Lung (tissue), 12 donors: ENCODE measurements around the gene PLEKHG4. TPM values are rescaled to one million over a fixed set of nuclear protein-coding genes. Genes with fewer than 3 reads are reported as not detected.

ENCODE experiments used
- ATAC-seq: fragments of 200-7000 bp; cut with Tn5 transposase; one replicate; pipeline ENCODE4 v1.9.1; 2020; ENCODE audit warnings: moderate number of reproducible peaks; ENCODE audit not compliant: insufficient read depth, low FRiP score
- DNase-seq, 3 donors: peaks; one replicate each; pipeline ENCODE4 v3.0.0-alpha.2; 2013 to 2017
- H3K27ac ChIP-seq, 2 donors: one replicate each; pipeline ENCODE4 v1.5.1; 2013; ENCODE audit warnings: mild to moderate bottlenecking in 2 of 2, moderate library complexity in 2 of 2, control low read depth in 1 of 2, inconsistent platforms in 1 of 2, low read depth in 1 of 2, low read length in 1 of 2
- H3K27me3 ChIP-seq, 3 donors: one replicate each; pipeline ENCODE4 v1.5.1; 2013; ENCODE audit warnings: low read length in 2 of 3; ENCODE audit not compliant: control insufficient read depth in 3 of 3, insufficient read depth in 3 of 3
- H3K36me3 ChIP-seq, 4 donors: one replicate each; pipeline ENCODE4 v1.5.1; 2013; ENCODE audit warnings: low read length in 4 of 4, mild to moderate bottlenecking in 1 of 4, moderate library complexity in 1 of 4; ENCODE audit not compliant: control insufficient read depth in 4 of 4, insufficient read depth in 4 of 4
- H3K4me1 ChIP-seq, 5 donors: one replicate each; pipeline ENCODE4 v1.5.1; 2013; ENCODE audit warnings: low read length in 5 of 5, mild to moderate bottlenecking in 2 of 5, moderate library complexity in 1 of 5; ENCODE audit not compliant: control insufficient read depth in 5 of 5, insufficient read depth in 5 of 5
- H3K4me3 ChIP-seq: one replicate; pipeline ENCODE4 v1.5.1; 2013; ENCODE audit warnings: mild to moderate bottlenecking, control low read depth, moderate library complexity
- H3K9ac ChIP-seq, 2 donors: one replicate each; pipeline ENCODE4 v1.5.1; 2013; ENCODE audit warnings: low read length in 2 of 2, control low read depth in 1 of 2; ENCODE audit not compliant: insufficient read depth in 1 of 2
- H3K9me3 ChIP-seq, 4 donors: one replicate each; pipeline ENCODE4 v1.5.1; 2013; ENCODE audit warnings: low read length in 3 of 4, mild to moderate bottlenecking in 1 of 4, moderate library complexity in 1 of 4; ENCODE audit not compliant: control insufficient read depth in 4 of 4, insufficient read depth in 3 of 4
- WGBS, 2 donors: extraction: QIAGEN DNeasy Blood & Tissue Kit; methylation state at CpG; one replicate each; pipeline ENCODE4 v1.1.7; 2013; 5-methylcytosine and 5-hydroxymethylcytosine counted together
- polyA plus RNA-seq, 2 donors: library from polyadenylated mRNA; stranded (reverse); fragments of 200-250 nt; gene quantifications; one replicate each; pipeline ENCODE4 v1.2.1, GENCODE V29; 2013
- total RNA-seq, 2 donors: library from RNA; depleted of rRNA in 1 of 2; stranded (reverse); fragments of >200 nt in 1 of 2; gene quantifications; one replicate each; pipeline ENCODE4 v1.2.1, GENCODE V29; 2014 to 2021
- TF ChIP-seq, protein P1 (sequence below): IDR thresholded peaks from 2 replicates; pipeline ENCODE4 v1.5.1; 2012; ENCODE audit warnings: mild to moderate bottlenecking; ENCODE audit errors: control extremely low read depth, extremely low read depth
- donor health status: control.
- donor health status: control.
- donor health status: Bipolar disorder and iron deficiency.
- donor health status: healthy.
- donor health status: DM: yes; HTN: yes; CAD: no.

PLEKHG4 gene
- total and polyA plus RNA-seq, 4 donors, result 9.0 to 26.9 (median 17.1) TPM

- TF ChIP-seq, protein P1, sequence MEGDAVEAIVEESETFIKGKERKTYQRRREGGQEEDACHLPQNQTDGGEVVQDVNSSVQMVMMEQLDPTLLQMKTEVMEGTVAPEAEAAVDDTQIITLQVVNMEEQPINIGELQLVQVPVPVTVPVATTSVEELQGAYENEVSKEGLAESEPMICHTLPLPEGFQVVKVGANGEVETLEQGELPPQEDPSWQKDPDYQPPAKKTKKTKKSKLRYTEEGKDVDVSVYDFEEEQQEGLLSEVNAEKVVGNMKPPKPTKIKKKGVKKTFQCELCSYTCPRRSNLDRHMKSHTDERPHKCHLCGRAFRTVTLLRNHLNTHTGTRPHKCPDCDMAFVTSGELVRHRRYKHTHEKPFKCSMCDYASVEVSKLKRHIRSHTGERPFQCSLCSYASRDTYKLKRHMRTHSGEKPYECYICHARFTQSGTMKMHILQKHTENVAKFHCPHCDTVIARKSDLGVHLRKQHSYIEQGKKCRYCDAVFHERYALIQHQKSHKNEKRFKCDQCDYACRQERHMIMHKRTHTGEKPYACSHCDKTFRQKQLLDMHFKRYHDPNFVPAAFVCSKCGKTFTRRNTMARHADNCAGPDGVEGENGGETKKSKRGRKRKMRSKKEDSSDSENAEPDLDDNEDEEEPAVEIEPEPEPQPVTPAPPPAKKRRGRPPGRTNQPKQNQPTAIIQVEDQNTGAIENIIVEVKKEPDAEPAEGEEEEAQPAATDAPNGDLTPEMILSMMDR, result no peak
- H3K9ac ChIP-seq, result no peak overlapping the region
- no peak for ATAC-seq
Observed at GRCh38 chr16:67236563-67237395, 42.6 kb upstream of the PLEKHG4 start.

DNA sequence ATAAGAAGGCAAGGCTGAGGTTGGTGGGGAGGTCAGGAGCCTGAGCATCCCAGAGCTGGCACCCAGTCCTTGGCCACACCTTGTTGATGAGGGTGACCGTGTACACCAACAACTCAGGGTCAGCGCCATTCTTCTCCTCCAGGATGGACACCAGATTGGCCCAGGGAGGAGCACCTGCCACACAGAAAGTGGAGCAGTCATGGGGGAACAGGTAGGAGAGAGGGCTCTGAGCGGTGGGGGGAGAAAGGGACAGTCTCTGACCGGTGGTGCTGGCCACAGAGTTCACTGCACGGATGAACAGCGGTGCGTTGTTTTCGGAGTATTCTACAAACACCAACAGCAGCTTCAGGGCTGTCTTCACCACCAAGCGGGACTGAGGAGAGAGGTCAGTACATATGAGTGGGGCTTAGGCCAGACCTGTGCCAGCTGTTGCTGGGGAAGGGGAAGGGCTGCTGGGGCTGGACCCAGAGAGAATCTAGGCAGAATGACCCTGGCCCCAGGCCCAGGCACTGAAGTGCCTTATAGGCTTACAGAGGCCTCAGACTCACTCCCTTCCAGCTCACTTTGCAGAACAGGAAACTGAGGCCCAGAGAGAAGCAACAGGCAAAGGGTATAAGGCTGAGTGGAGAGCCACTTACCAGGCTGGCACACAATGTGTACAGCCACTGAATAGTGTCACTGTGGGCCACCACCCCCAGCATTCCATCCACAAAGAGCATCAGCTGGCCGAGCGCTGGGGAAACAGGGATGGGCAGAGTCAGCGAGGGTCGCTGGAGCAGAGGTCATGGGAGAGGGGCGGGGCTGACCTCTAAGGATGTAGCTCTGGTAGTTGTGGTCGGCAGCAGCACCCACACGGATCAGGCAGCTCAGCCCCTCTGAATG, 41.7 kb upstream of the PLEKHG4 start:
- Histone ChIP-seq H3K9ac (no peak overlapping the region), H3K4me1 (peaks cover 6 to 26% (median 22%) of the 10 kb centered on the region in 5 donors), H3K27me3 (no peaks in the 10 kb centered on the region), H3K36me3 (peaks cover 3 to 62% (median 58%) of the 10 kb centered on the region in 4 donors), H3K9me3 (no peaks in the 10 kb centered on the region), H3K27ac (no peak overlapping the region), H3K4me3 (no peak overlapping the region)
- 87 to 93% methylated on average over 16 of the region's 16 CpGs for WGBS, 2 donors
- ATAC-seq (no peak), DNase-seq (no peak)
- TF ChIP-seq, protein P1, result no peak

More at GRCh38 chr16:67236563-67237395, 42.6 kb upstream of the PLEKHG4 start:
- WGBS, 2 donors, result 89 to 94% methylated on average over 41 to 50 of the region's 50 CpGs
- Histone ChIP-seq H3K36me3 (peaks cover 3 to 64% (median 58%) of the 10 kb centered on the region in 4 donors), H3K9me3 (no peaks in the 10 kb centered on the region), H3K27me3 (no peaks in the 10 kb centered on the region), H3K4me3 (no peak overlapping the region), H3K4me1 (peaks cover 6 to 18% (median 15%) of the 10 kb centered on the region in 5 donors), H3K27ac (no peak overlapping the region)
- peak in 1 of 3 donors; percentile 58 for DNase-seq

DNA sequence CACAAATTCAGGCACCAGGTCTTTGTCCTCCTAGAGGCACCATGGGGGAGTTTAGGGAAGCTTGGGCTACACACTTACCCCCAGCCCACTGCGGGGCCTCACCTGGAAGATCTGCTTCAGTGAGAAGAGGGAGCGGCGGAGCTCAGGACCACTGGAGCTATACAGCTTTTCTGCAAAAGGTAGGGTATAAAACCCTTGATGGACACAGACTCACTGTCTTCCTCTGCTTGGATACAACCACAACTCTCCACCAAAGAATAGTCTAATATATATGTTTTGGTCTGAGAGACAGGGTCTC, 41.1 kb upstream of the PLEKHG4 start:
- peaks cover 3 to 60% (median 57%) of the 10 kb centered on the region in 4 donors for H3K36me3 ChIP-seq
- H3K4me1 ChIP-seq, result peaks cover 6 to 27% (median 24%) of the 10 kb centered on the region in 5 donors
- H3K27me3 ChIP-seq, result no peaks in the 10 kb centered on the region
- no peak overlapping the region for H3K9ac ChIP-seq
- WGBS, 2 donors, result 98 to 99% methylated on average over 3 of the region's 3 CpGs
- no peak overlapping the region for H3K27ac ChIP-seq
- no peak overlapping the region for H3K4me3 ChIP-seq
- H3K9me3 ChIP-seq, result no peaks in the 10 kb centered on the region
- TF ChIP-seq, protein P1, result no peak
- ATAC-seq (no peak), DNase-seq (no peak)
